ENCODE results near the gene TMEM218.

The TMEM218 gene

GRCh38 chr11:125088576-125089455 lies 22.6 kb downstream of the TMEM218 start:
- DNase-seq (ENCODE audit: low read depth): no peak
- TF ChIP-seq CTCF (IDR thresholded peaks at IDR 0.05; ENCODE audit: control insufficient read depth, insufficient read depth, low read depth, low read length, missing control alignments): no peak
- H3K4me3 ChIP-seq (ENCODE audit: control insufficient read depth, low read depth, low read length): no peak overlapping the region

- no peak for TF ChIP-seq CTCF (IDR thresholded peaks at IDR 0.05; ENCODE audit: control insufficient read depth, insufficient read depth, low read depth, low read length, missing control alignments)
- H3K4me3 ChIP-seq (ENCODE audit: control insufficient read depth, low read depth, low read length): no peak overlapping the region
- no peak for DNase-seq (ENCODE audit: low read depth)
These were observed 23.3 kb downstream of the TMEM218 start for GRCh38 chr11:125088123-125088522.

GRCh38 chr11:125086633-125087296 lies 24.7 kb downstream of the TMEM218 start:
- DNase-seq (ENCODE audit: low read depth): no peak
- TF ChIP-seq CTCF (IDR thresholded peaks at IDR 0.05; ENCODE audit: control insufficient read depth, insufficient read depth, low read depth, low read length, missing control alignments): no peak
- no peak overlapping the region for H3K4me3 ChIP-seq (ENCODE audit: control insufficient read depth, low read depth, low read length)

GRCh38 chr11:125085301-125086081 lies 25.9 kb downstream of the TMEM218 start:
- no peak overlapping the region for H3K4me3 ChIP-seq (ENCODE audit: control insufficient read depth, low read depth, low read length)
- no peak for TF ChIP-seq CTCF (IDR thresholded peaks at IDR 0.05; ENCODE audit: control insufficient read depth, insufficient read depth, low read depth, low read length, missing control alignments)
- DNase-seq (ENCODE audit: low read depth): no peak

- DNase-seq (ENCODE audit: low read depth): no peak
- H3K4me3 ChIP-seq (ENCODE audit: control insufficient read depth, low read depth, low read length): no peak overlapping the region
- no peak for TF ChIP-seq CTCF (IDR thresholded peaks at IDR 0.05; ENCODE audit: control insufficient read depth, insufficient read depth, low read depth, low read length, missing control alignments)
These were observed 26.6 kb downstream of the TMEM218 start for GRCh38 chr11:125084761-125085231.

GRCh38 chr11:125084057-125084416 lies 27.4 kb downstream of the TMEM218 start:
- DNase-seq (ENCODE audit: low read depth): no peak
- TF ChIP-seq CTCF (IDR thresholded peaks at IDR 0.05; ENCODE audit: control insufficient read depth, insufficient read depth, low read depth, low read length, missing control alignments): no peak
- no peak overlapping the region for H3K4me3 ChIP-seq (ENCODE audit: control insufficient read depth, low read depth, low read length)

All from AG09309 (cell line).